SK-N-SH treated with all-trans-retinoic acid at 6 μM for 48 hours (cell line): ENCODE data around the gene HERC4.

ENCODE experiments used
- CSDC2 ChIP-seq: fragments of 250-450 bp; sonication (Bioruptor Pico); IDR thresholded peaks from 2 replicates; pipeline ENCODE4 v1.5.0; 2020; ENCODE audit warnings: mild to moderate bottlenecking, moderate library complexity
- CSRNP3 ChIP-seq: fragments of 250-450 bp; sonication (Bioruptor Pico); IDR thresholded peaks from 2 replicates; pipeline ENCODE4 v1.5.1; 2021; ENCODE audit warnings: mild to moderate bottlenecking, moderate library complexity
- OSR1 ChIP-seq: fragments of 250-450 bp; sonication (Bioruptor Pico); IDR thresholded peaks from 2 replicates; pipeline ENCODE4 v1.8.0; 2022; ENCODE audit warnings: moderate library complexity, mild to moderate bottlenecking, inconsistent platforms
- PATZ1 ChIP-seq: fragments of 250-450 bp; sonication (Bioruptor Pico); IDR thresholded peaks from 2 replicates; pipeline ENCODE4 v1.8.0; 2020; ENCODE audit warnings: mild to moderate bottlenecking, moderate library complexity, borderline replicate concordance
- PPARA ChIP-seq: fragments of 250-450 bp; sonication (Bioruptor Pico); IDR thresholded peaks from 2 replicates; pipeline ENCODE4 v1.5.0; 2020; ENCODE audit warnings: mild to moderate bottlenecking, borderline replicate concordance
- RARB ChIP-seq: fragments of 250-450 bp; sonication (Bioruptor Pico); IDR thresholded peaks from 2 replicates; pipeline ENCODE4 v1.8.0; 2021; ENCODE audit warnings: mild to moderate bottlenecking, moderate library complexity
- TCF4 ChIP-seq: fragments of 250-450 bp; sonication (Bioruptor Pico); IDR thresholded peaks from 2 replicates; pipeline ENCODE4 v1.8.0; 2021; ENCODE audit warnings: mild to moderate bottlenecking, moderate library complexity, borderline replicate concordance
- TOX ChIP-seq: fragments of 250-450 bp; sonication (Bioruptor Pico); IDR thresholded peaks from 2 replicates; pipeline ENCODE4 v1.8.0; 2021; ENCODE audit warnings: mild to moderate bottlenecking, moderate library complexity, borderline replicate concordance
- ZNF70 ChIP-seq: fragments of 450-650 bp; formaldehyde crosslinking; IDR thresholded peaks from 2 replicates; pipeline ENCODE4 v1.5.0; 2020; ENCODE audit warnings: mild to moderate bottlenecking, moderate library complexity

GRCh38 chr10:68001539-68001938 lies 73.5 kb downstream of the HERC4 start:
- TF ChIP-seq RARB (CRISPR knock-in tag): no peak
- no peak for TF ChIP-seq TOX
- TF ChIP-seq CSRNP3 (CRISPR knock-in tag): no peak
- TF ChIP-seq CSDC2 (CRISPR knock-in tag): no peak
- no peak for TF ChIP-seq ZNF70 (CRISPR knock-in tag)
- TF ChIP-seq PATZ1 (CRISPR knock-in tag): no peak
- TF ChIP-seq OSR1 (CRISPR knock-in tag): no peak
- TF ChIP-seq PPARA (CRISPR knock-in tag): no peak
- no peak for TF ChIP-seq TCF4 (CRISPR knock-in tag)
